ENCODE measurements around the gene NEMP1. TPM values are rescaled to one million over a fixed set of nuclear protein-coding genes. Genes with fewer than 3 reads are reported as not detected.

NEMP1 gene
- total and polyA plus RNA-seq, 2 of the 13 experiments (the other 11 are each of a cell fraction or from before 2014, with no cell fraction given): 11.4 to 12.9 TPM

GRCh38 chr12:57127101-57127725 lies 48.6 kb upstream of the NEMP1 start (continued):
- no peak for TF ChIP-seq BCLAF1 (IDR thresholded peaks at IDR 0.05)
- no peak for TF ChIP-seq SMARCE1 (IDR thresholded peaks at IDR 0.05; ENCODE audit: borderline replicate concordance)
- TF ChIP-seq ZNF432 (CRISPR knock-in tag; IDR thresholded peaks at IDR 0.05; ENCODE audit: borderline replicate concordance): no peak
- TF ChIP-seq KDM4B (CRISPR knock-in tag; IDR thresholded peaks at IDR 0.05): no peak
- no peak for TF ChIP-seq ZNF18 (CRISPR knock-in tag; IDR thresholded peaks at IDR 0.05; ENCODE audit: insufficient replicate concordance)
- TF ChIP-seq TCF7 (IDR thresholded peaks at IDR 0.05; ENCODE audit: low read depth): peak; percentile 36; the same call in 1 of the 2 replicates
- no peak for TF ChIP-seq PHF8 (CRISPR knock-in tag; IDR thresholded peaks at IDR 0.05)
- no peak for TF ChIP-seq FOXA3 (CRISPR knock-in tag; IDR thresholded peaks at IDR 0.05)
- TF ChIP-seq AKNA (CRISPR knock-in tag; IDR thresholded peaks at IDR 0.05; ENCODE audit: borderline replicate concordance): no peak
- no peak for TF ChIP-seq KLF9 (CRISPR knock-in tag; IDR thresholded peaks at IDR 0.05; ENCODE audit: low read depth)
- no peak for TF ChIP-seq ZNF256 (CRISPR knock-in tag; conservative IDR thresholded peaks at IDR 0.05)
- TF ChIP-seq ELF4 (CRISPR knock-in tag; IDR thresholded peaks at IDR 0.05; ENCODE audit: borderline replicate concordance): no peak
- 0 out of 2 replicates have a peak, but pooled peaks have one; percentile 19 for TF ChIP-seq ARNT2 (CRISPR knock-in tag; IDR thresholded peaks at IDR 0.05; ENCODE audit: low read depth)
- TF ChIP-seq CCDC6 (CRISPR knock-in tag; IDR thresholded peaks at IDR 0.05): peak; percentile 73; the same call in 1 of the 2 replicates
- TF ChIP-seq GPN1 (CRISPR knock-in tag; IDR thresholded peaks at IDR 0.05; ENCODE audit: borderline replicate concordance): no peak
- no peak for TF ChIP-seq MAFF (IDR thresholded peaks at IDR 0.05; ENCODE audit: low read depth, low read length)

Measured in HepG2 (cell line).